ENCODE measurements around the gene ZNF503. TPM values are rescaled to one million over a fixed set of nuclear protein-coding genes. Genes with fewer than 3 reads are reported as not detected.

The ZNF503 gene
- total and polyA plus RNA-seq, 2 experiments from 2014 or later: 0.21 TPM; not detected in 1

GRCh38 chr10:75446508-75446907 lies 44.9 kb upstream of the ZNF503 start (continued):
- TF ChIP-seq, protein P1, sequence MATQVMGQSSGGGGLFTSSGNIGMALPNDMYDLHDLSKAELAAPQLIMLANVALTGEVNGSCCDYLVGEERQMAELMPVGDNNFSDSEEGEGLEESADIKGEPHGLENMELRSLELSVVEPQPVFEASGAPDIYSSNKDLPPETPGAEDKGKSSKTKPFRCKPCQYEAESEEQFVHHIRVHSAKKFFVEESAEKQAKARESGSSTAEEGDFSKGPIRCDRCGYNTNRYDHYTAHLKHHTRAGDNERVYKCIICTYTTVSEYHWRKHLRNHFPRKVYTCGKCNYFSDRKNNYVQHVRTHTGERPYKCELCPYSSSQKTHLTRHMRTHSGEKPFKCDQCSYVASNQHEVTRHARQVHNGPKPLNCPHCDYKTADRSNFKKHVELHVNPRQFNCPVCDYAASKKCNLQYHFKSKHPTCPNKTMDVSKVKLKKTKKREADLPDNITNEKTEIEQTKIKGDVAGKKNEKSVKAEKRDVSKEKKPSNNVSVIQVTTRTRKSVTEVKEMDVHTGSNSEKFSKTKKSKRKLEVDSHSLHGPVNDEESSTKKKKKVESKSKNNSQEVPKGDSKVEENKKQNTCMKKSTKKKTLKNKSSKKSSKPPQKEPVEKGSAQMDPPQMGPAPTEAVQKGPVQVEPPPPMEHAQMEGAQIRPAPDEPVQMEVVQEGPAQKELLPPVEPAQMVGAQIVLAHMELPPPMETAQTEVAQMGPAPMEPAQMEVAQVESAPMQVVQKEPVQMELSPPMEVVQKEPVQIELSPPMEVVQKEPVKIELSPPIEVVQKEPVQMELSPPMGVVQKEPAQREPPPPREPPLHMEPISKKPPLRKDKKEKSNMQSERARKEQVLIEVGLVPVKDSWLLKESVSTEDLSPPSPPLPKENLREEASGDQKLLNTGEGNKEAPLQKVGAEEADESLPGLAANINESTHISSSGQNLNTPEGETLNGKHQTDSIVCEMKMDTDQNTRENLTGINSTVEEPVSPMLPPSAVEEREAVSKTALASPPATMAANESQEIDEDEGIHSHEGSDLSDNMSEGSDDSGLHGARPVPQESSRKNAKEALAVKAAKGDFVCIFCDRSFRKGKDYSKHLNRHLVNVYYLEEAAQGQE (IDR thresholded peaks at IDR 0.05; ENCODE audit: unreplicated experiment): no peak
- TF ChIP-seq ZNF114 (CRISPR knock-in tag; IDR thresholded peaks at IDR 0.05): no peak

DNA sequence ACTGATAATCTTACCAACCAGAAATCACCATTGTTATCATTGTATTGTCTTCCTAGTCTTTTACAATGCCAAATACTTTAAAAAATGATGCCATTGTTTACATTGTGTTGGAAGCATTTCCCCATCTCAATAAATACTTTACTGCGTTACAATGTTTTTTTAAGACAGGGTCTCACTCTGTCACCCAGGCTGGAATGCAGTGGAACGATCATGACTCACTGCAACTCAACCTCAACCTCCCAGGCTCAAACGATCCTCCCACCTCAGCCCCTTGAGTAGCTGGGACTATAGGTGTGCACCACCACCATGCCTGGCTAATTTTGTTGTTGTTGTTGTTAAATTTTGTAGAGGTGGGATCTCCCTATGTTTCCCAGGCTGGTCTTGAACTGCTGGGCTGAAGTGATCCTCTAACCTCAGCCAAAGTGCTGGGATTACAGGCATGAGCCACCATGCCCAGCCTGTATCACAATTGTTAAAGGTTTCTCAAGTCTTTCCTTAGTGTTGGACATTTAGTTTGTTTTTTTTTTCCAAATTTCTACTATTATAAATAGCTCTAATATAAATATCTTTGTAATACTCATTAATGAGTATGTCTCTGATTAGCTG lies 43.3 kb upstream of the ZNF503 start:
- Histone ChIP-seq H3K4me1 (ENCODE audit: insufficient read depth) (peaks cover 8% of the 10 kb centered on the region), H3K4me2 (no peak overlapping the region), H3K27ac (ENCODE audit: low read depth) (no peak overlapping the region), H3K36me3 (ENCODE audit: insufficient read depth) (no peaks in the 10 kb centered on the region), H3K27me3 (ENCODE audit: insufficient read depth) (peaks cover 5% of the 10 kb centered on the region), H3K4me3 (no peak overlapping the region), H4K20me1 (replicated peaks; ENCODE audit: insufficient read depth) (no peaks in the 10 kb centered on the region), H3K79me2 (replicated peaks; ENCODE audit: insufficient read depth) (no peaks in the 10 kb centered on the region), H3K9me2 (ENCODE audit: insufficient read depth) (no peaks in the 10 kb centered on the region), H3F3A (replicated peaks; ENCODE audit: low read depth) (no peaks in the 10 kb centered on the region), H2AFZ (no peak overlapping the region)
- Mint-ChIP-seq H3K36me3 (ENCODE audit: low read depth) (peaks cover 6% of the 10 kb centered on the region; the same call in 1 of the 3 replicates), H3K4me3 (no peak overlapping the region), H3K27me3 (ENCODE audit: insufficient read depth, low read depth, poor library complexity) (peaks cover 9% of the 10 kb centered on the region), H3K9me3 (peaks cover 18% of the 10 kb centered on the region), H3K27ac (no peak overlapping the region), H3K4me1 (peaks cover 13% of the 10 kb centered on the region)
- no peak for TF ChIP-seq JUNB (IDR thresholded peaks at IDR 0.05; ENCODE audit: unreplicated experiment)
- TF ChIP-seq, protein P2, sequence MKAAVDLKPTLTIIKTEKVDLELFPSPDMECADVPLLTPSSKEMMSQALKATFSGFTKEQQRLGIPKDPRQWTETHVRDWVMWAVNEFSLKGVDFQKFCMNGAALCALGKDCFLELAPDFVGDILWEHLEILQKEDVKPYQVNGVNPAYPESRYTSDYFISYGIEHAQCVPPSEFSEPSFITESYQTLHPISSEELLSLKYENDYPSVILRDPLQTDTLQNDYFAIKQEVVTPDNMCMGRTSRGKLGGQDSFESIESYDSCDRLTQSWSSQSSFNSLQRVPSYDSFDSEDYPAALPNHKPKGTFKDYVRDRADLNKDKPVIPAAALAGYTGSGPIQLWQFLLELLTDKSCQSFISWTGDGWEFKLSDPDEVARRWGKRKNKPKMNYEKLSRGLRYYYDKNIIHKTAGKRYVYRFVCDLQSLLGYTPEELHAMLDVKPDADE (IDR thresholded peaks at IDR 0.05): no peak
- no peak for TF ChIP-seq EZH2 (IDR thresholded peaks at IDR 0.05; ENCODE audit: low read depth, unreplicated experiment)
- TF ChIP-seq ZNF331 (CRISPR knock-in tag; IDR thresholded peaks at IDR 0.05; ENCODE audit: low read depth): no peak
- TF ChIP-seq ZNF462 (CRISPR knock-in tag; IDR thresholded peaks at IDR 0.05): no peak
- no peak for TF ChIP-seq EZH2phosphoT487 (IDR thresholded peaks at IDR 0.05; ENCODE audit: unreplicated experiment)
- TF ChIP-seq, protein P1 (IDR thresholded peaks at IDR 0.05; ENCODE audit: unreplicated experiment): no peak
- ATAC-seq: no peak
- no peak for DNase-seq (ENCODE audit: low spot score)
